HG02642 (cell line): Measurements from ENCODE around the gene REM2.

Source experiments
- ATAC-seq: cut with Tn5 transposase; IDR thresholded peaks from one replicate; pipeline ENCODE4 v1.9.1; 2021; ENCODE audit warnings: mild to moderate bottlenecking; ENCODE audit not compliant: unreplicated experiment, poor library complexity

The REM2 gene

GRCh38 chr14:22883173-22883976 is at the start of gene REM2:
Gene REM2, plus strand, starts transcription at chr14:22883222. Its CDS starts 66 bp downstream, at chr14:22883288.
- ATAC-seq, result no peak

GRCh38 chr14:22835505-22835904 is 47.5 kb upstream of the REM2 start:
- ATAC-seq, result no peak

- no peak for ATAC-seq
Measured at GRCh38 chr14:22836301-22837113, 46.5 kb upstream of the REM2 start, which contains the start of gene MMP14. Gene MMP14, plus strand, starts transcription at chr14:22836585. Its CDS starts 233 bp downstream, at chr14:22836818.

- ATAC-seq, result no peak
Measured at GRCh38 chr14:22837114-22837749, 45.8 kb upstream of the REM2 start.

- ATAC-seq, result no peak
Measured at GRCh38 chr14:22837750-22838538, 45.1 kb upstream of the REM2 start.

GRCh38 chr14:22838631-22839041 is 44.4 kb upstream of the REM2 start:
- ATAC-seq, result no peak

GRCh38 chr14:22839159-22839779 is 43.8 kb upstream of the REM2 start:
- no peak for ATAC-seq

GRCh38 chr14:22841311-22841710 is 41.7 kb upstream of the REM2 start:
- ATAC-seq, result no peak

GRCh38 chr14:22841769-22842168 is 41.3 kb upstream of the REM2 start:
- ATAC-seq, result no peak

GRCh38 chr14:22842211-22843122 is 40.6 kb upstream of the REM2 start:
- no peak for ATAC-seq

GRCh38 chr14:22843123-22843925 is 39.7 kb upstream of the REM2 start:
- ATAC-seq, result no peak

GRCh38 chr14:22844221-22845102 is 38.6 kb upstream of the REM2 start:
- no peak for ATAC-seq

- ATAC-seq, result no peak
Measured at GRCh38 chr14:22845103-22845394, 38.0 kb upstream of the REM2 start.

GRCh38 chr14:22845821-22846625 is 37.0 kb upstream of the REM2 start:
- ATAC-seq, result no peak

GRCh38 chr14:22846811-22847307 is 36.2 kb upstream of the REM2 start:
- ATAC-seq, result no peak

GRCh38 chr14:22847661-22848341 is 35.2 kb upstream of the REM2 start:
- no peak for ATAC-seq
